GM08714 (cell line): ENCODE measurements around the gene SP3.

Source experiments
- H3K4me3 ChIP-seq: fragments of 200-500 bp; sonication (Bioruptor generic); 2 replicates; pipeline ENCODE4 v1.5.1; 2014; ENCODE audit warnings: mild to moderate bottlenecking, low read length, inconsistent platforms
- ZNF274 ChIP-seq: IDR thresholded peaks from 2 replicates; pipeline ENCODE4 v1.6.1; 2012; ENCODE audit warnings: mild to moderate bottlenecking, low read depth, low read length

SP3 gene

GRCh38 chr2:173966274-173967098, 1.3 kb upstream of the SP3 start:
- TF ChIP-seq ZNF274, result no peak
- peak overlapping the region; percentile 68 for H3K4me3 ChIP-seq

GRCh38 chr2:173964565-173965371, 405 bp downstream of the SP3 start:
- peak overlapping the region; percentile 96 for H3K4me3 ChIP-seq
- no peak for TF ChIP-seq ZNF274

- no peak for TF ChIP-seq ZNF274
- peak overlapping the region; percentile 93 for H3K4me3 ChIP-seq
Measured at GRCh38 chr2:173963817-173964564, 1.2 kb downstream of the SP3 start.

DNA sequence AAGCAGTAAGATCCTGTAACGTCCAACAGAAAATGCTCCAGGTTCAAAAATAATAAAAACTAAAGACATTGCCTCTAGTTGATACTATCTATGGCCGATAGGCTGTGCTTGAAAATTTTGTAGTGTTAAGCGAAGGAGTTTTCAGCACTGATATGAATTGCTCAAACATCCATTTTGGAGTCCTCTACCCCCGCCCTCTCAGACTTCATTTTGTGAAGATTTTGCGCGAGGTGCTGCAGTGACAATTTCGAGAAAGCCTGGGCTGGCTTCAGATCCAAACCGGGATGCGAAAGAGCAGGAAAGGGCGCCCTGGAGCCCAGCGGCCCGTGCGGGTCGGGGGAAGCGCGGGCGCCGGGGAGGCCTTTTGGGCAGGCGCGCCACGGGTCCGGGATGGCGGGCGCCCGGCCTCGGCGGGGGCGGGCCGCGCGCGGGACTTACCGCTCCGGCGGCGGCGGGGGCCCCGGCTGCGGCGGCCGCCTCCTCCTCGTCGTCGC, 1.8 kb downstream of the SP3 start:
- peak overlapping the region; percentile 93 for H3K4me3 ChIP-seq
- no peak for TF ChIP-seq ZNF274

- TF ChIP-seq ZNF274, result no peak
- peak overlapping the region; percentile 93; the same call in 1 of the 2 replicates for H3K4me3 ChIP-seq
Measured at GRCh38 chr2:173962583-173963110, 2.5 kb downstream of the SP3 start.

DNA sequence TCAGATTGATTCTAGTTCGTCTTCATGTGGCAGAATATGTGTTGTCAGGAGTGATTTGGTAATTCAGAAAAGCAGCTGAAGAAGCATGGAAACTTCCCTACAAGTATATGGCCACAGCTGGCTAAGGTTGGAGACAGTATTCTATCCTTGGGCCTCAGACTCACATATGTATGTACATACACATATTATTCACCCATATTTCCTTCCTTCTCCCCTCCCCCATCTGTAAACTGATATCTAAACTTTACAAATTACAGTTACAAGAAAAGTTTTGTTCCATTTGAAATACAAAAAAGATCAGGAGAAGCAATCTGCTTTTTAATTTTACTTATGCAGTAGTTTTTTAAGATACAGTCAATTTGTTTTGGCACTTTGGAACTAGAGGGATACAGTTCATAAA, 3.1 kb downstream of the SP3 start:
- H3K4me3 ChIP-seq, result peak overlapping the region; percentile 93; the same call in 1 of the 2 replicates
- TF ChIP-seq ZNF274, result no peak

DNA sequence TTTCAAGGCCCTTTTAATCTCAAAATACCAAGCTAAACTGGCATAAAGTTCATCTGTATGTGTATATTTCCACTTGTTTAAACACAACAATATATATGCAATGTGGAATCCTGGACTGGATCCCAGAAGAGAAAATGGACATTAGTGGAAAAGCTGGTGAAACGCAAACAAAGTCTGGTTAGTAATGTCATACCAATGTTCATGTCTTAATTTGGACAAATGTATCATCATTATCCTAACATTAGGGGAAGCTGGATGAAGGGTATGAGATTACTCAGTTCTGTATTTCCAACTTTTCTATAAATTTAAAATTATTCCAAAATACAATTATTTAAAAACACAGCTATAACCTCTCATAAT, 3.8 kb downstream of the SP3 start:
- no peak for TF ChIP-seq ZNF274
- peak overlapping the region; percentile 93; the same call in 1 of the 2 replicates for H3K4me3 ChIP-seq

DNA sequence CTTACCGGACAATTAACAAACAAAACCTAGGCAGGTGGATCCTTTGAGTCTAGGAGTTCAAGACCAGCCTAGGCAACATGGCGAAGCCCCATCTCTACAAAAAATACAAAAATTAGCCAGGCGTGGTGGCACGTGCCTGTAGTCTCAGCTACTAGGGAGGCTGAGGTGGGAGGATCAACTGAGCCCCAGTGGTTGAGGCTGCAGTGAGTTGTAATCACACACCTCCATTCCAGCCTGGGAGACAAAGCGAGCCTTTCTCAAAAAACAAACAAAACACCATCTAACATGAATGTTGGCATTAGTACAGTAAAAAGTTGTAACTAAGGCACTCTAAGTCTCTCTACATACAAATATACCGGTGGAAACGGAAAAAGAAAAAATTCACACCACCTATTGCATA, 5.3 kb downstream of the SP3 start:
- no peak for TF ChIP-seq ZNF274
- H3K4me3 ChIP-seq, result no peak overlapping the region

- no peak overlapping the region for H3K4me3 ChIP-seq
- TF ChIP-seq ZNF274, result no peak
Measured at GRCh38 chr2:173959358-173959884, 5.8 kb downstream of the SP3 start.

DNA sequence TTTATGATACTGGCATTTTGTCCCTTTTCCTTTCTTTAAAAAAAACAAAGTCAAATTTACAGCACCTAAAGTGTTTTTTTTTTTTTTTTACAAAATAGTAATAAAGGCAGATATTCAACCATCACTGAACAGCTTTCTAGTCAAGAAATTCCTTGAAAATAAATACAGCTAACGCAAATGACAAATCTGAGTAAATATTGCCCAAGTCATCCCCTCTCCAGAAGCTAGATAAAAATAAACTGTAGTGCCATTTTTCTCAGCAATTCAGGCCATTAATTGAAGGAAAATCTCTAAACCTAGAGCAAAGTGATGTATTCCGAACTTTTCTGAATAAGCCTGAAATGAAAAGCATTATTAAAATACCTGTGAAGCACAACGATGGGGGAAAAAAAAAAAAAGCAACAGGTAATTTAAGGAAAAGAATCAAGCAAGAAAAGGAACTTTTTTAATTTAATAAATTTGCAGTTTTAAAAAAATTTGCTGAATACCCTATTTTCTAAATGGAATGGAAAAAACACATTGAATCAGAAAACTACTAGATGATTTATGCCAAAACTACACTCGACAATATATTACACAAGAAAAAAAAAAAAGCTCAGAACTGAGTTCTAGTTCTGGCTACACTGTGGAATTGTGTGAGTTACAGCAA, 6.9 kb downstream of the SP3 start:
- TF ChIP-seq ZNF274, result no peak
- no peak overlapping the region; the same call in 1 of the 2 replicates for H3K4me3 ChIP-seq

DNA sequence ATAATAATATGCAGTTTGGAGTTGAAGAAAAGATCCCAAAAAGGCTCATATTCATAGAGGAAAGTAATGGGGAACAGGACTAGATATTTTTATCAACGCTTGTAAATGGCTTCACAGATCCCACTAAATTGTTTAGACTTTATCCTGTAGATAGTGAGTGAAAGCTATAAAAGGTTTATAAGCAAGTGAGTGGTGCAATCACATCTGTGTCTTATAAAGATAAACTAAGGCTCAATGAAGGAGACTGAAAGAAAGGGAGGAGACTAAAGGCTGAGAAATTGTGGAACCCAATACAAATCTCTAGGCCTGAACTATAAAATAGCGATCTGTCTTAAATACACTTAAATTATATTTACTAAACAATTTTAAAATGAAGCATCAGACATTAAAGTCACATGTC, 7.7 kb downstream of the SP3 start:
- H3K4me3 ChIP-seq, result no peak overlapping the region
- no peak for TF ChIP-seq ZNF274

DNA sequence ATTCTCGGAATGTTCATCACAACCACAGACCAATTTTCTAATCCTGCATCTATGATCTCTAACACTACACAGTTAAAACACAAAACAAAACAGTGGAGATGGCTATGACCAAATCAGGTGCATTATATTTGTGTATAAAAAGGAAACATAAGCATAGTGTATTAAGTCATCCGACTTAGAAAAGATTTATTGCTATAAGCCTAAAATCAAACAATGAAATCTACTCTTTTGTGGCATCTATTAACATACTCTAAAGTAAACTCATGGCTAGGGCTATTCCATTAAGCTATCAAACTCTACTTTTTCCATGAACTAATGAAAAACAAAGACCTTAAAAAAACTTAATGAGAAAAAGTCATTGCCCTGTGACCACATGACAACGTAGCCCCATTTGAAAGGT, 8.7 kb downstream of the SP3 start:
- TF ChIP-seq ZNF274, result no peak
- H3K4me3 ChIP-seq, result no peak overlapping the region

DNA sequence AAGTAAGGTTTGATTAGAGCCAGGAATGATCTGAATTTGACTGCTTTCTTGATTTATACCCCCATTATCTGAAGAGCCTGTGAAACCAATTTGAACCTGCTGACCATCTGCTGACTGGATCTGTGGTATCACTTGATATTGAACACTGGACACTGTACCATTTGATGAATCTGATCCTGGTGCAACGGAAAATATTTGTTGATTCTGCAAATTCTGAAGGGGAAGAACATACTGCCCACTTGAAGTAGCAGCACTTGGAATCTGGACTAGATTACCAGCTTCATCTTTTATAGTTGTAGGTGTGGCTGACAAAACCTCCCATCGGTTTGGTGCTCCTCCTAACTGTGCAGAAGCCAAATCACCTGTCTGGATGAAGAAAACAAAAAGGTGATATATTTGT, 9.3 kb downstream of the SP3 start:
- TF ChIP-seq ZNF274, result no peak
- no peak overlapping the region for H3K4me3 ChIP-seq
